Measurements from ENCODE around the gene SLC16A7. TPM values are rescaled to one million over a fixed set of nuclear protein-coding genes. Genes with fewer than 3 reads are reported as not detected.

Gene SLC16A7
- total and polyA plus RNA-seq, 2 donors from 2014 or later: 6.4 to 33.9 TPM

DNA sequence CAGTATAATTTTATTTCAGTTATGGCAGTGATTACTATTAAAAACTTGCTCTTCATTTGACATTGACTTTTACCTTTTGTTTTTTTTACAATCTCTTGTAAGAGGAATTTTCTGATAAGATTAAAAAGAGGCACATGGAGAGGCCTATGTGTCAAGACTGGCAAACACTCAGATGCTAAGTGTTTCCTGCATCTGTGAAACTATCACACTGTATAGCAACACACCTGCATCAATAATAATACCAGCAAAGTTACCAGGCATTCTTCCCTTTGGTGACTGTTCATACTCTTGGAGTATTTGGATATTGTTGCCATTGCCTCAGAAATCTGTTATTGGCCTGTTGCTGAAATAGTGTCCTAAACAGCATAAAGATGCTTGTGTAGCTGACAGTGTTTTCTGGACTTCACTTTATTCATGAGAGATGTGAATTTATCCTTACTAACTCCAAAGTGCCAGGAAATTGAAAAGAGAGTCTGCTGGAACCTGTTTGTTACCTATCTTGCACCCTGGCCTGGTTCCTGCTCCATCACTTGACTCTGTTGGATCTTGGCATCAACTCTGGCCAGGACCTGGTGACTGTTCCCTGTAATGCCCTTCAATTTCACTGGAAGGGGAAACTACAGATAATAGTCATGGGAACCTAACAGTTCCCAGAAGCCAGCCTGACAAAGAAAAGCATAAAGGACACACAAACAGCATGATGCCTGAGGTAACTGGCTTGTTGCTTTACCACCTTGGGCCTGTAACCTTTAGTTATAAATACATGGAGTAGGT lies 19.8 kb downstream of the SLC16A7 start:
- no peaks in the 10 kb centered on the region for H3K27me3 ChIP-seq (ENCODE audit: control insufficient read depth, insufficient read depth, low read length)
- peaks cover 0 to 8% (median 0%) of the 10 kb centered on the region in 3 donors for H3K9me3 ChIP-seq (ENCODE audit: control insufficient read depth in 2 of 3, insufficient read depth in 1 of 3, low read length in 3 of 3)
- intact Hi-C loops (cut with DNase I): no loop called here
- FAIRE-seq (no peak), DNase-seq (no peak)
- H3K4me3 ChIP-seq (ENCODE audit: low read length in 3 of 3): no peak overlapping the region
- no peaks in the 10 kb centered on the region for H3K4me1 ChIP-seq (ENCODE audit: control insufficient read depth in 2 of 3, insufficient read depth in 2 of 3, low read depth in 1 of 3, low read length in 3 of 3)
- H3K9ac ChIP-seq (ENCODE audit: low read length in 3 of 3): no peak overlapping the region
- no peaks in the 10 kb centered on the region for H3K36me3 ChIP-seq (ENCODE audit: control insufficient read depth in 2 of 3, insufficient read depth in 3 of 3, low read length in 3 of 3)
- TF ChIP-seq, protein P1, sequence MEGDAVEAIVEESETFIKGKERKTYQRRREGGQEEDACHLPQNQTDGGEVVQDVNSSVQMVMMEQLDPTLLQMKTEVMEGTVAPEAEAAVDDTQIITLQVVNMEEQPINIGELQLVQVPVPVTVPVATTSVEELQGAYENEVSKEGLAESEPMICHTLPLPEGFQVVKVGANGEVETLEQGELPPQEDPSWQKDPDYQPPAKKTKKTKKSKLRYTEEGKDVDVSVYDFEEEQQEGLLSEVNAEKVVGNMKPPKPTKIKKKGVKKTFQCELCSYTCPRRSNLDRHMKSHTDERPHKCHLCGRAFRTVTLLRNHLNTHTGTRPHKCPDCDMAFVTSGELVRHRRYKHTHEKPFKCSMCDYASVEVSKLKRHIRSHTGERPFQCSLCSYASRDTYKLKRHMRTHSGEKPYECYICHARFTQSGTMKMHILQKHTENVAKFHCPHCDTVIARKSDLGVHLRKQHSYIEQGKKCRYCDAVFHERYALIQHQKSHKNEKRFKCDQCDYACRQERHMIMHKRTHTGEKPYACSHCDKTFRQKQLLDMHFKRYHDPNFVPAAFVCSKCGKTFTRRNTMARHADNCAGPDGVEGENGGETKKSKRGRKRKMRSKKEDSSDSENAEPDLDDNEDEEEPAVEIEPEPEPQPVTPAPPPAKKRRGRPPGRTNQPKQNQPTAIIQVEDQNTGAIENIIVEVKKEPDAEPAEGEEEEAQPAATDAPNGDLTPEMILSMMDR (IDR thresholded peaks at IDR 0.05; ENCODE audit: borderline replicate concordance, extremely low read depth, insufficient read depth): no peak
- H3K27ac ChIP-seq (ENCODE audit: low read depth in 2 of 2, low read length in 2 of 2): peak overlapping the region in 1 of 2 donors; percentile 39

- Histone ChIP-seq H3K27me3 (ENCODE audit: control insufficient read depth, insufficient read depth, low read length) (no peaks in the 10 kb centered on the region), H3K9ac (ENCODE audit: low read length in 3 of 3) (no peak overlapping the region)
Measured at GRCh38 chr12:59619461-59620240, 23.8 kb downstream of the SLC16A7 start.

GRCh38 chr12:59620326-59620725 lies 24.5 kb downstream of the SLC16A7 start:
- Histone ChIP-seq H3K4me3 (ENCODE audit: low read length in 3 of 3) (no peak overlapping the region), H3K27me3 (ENCODE audit: control insufficient read depth, insufficient read depth, low read length) (no peaks in the 10 kb centered on the region), H3K9me3 (ENCODE audit: control insufficient read depth in 2 of 3, insufficient read depth in 1 of 3, low read length in 3 of 3) (no peaks in the 10 kb centered on the region), H3K9ac (ENCODE audit: low read length in 3 of 3) (no peak overlapping the region), H3K27ac (ENCODE audit: low read depth in 2 of 2, low read length in 2 of 2) (peak overlapping the region in 1 of 2 donors; percentile 18), H3K36me3 (ENCODE audit: control insufficient read depth in 2 of 3, insufficient read depth in 3 of 3, low read length in 3 of 3) (no peaks in the 10 kb centered on the region), H3K4me1 (ENCODE audit: control insufficient read depth in 2 of 3, insufficient read depth in 2 of 3, low read depth in 1 of 3, low read length in 3 of 3) (peaks cover 0 to 4% (median 0%) of the 10 kb centered on the region in 3 donors)
- intact Hi-C loops (cut with DNase I): no loop called here
- DNase-seq (peak in 1 of 5 donors; percentile 9), FAIRE-seq (no peak)
- TF ChIP-seq, protein P1 (IDR thresholded peaks at IDR 0.05; ENCODE audit: borderline replicate concordance, extremely low read depth, insufficient read depth): no peak

More at GRCh38 chr12:59619461-59620240, 23.8 kb downstream of the SLC16A7 start:
- DNase-seq (no peak), FAIRE-seq (no peak)
- no peak overlapping the region for H3K4me3 ChIP-seq (ENCODE audit: low read length in 3 of 3)
- no peaks in the 10 kb centered on the region for H3K36me3 ChIP-seq (ENCODE audit: control insufficient read depth in 2 of 3, insufficient read depth in 3 of 3, low read length in 3 of 3)
- H3K9me3 ChIP-seq (ENCODE audit: control insufficient read depth in 2 of 3, insufficient read depth in 1 of 3, low read length in 3 of 3): no peaks in the 10 kb centered on the region
- intact Hi-C loops (cut with DNase I): no loop called here
- TF ChIP-seq, protein P1 (IDR thresholded peaks at IDR 0.05; ENCODE audit: borderline replicate concordance, extremely low read depth, insufficient read depth): no peak
- peak overlapping the region in 1 of 2 donors; percentile 18 for H3K27ac ChIP-seq (ENCODE audit: low read depth in 2 of 2, low read length in 2 of 2)
- H3K4me1 ChIP-seq (ENCODE audit: control insufficient read depth in 2 of 3, insufficient read depth in 2 of 3, low read depth in 1 of 3, low read length in 3 of 3): peaks cover 0 to 4% (median 0%) of the 10 kb centered on the region in 3 donors
